Heart left ventricle (tissue), 13 donors: ENCODE results near the gene TIMM17A.

Experiments used
- POLR2A ChIP-seq, 2 donors: fragments of 450-650 bp; IDR thresholded peaks; one replicate each; pipeline ENCODE4 v1.6.1; 2017; ENCODE audit warnings: antibody characterized with exemption in 2 of 2, mild to moderate bottlenecking in 2 of 2, moderate library complexity in 2 of 2
- TF ChIP-seq, protein P1 (sequence below), 12 donors: fragments of 200-600 bp; sonication (generic) in 4 of 12; IDR thresholded peaks; one replicate each; pipeline versions ENCODE4 v1.5.0 to v1.8.0; 2018 to 2022; ENCODE audit warnings: antibody characterized with exemption in 12 of 12, mild to moderate bottlenecking in 5 of 12
- donor health status: ischemic (EF 13 %, LVEDD 7.1; RV severe dilation, severe dysfunction).
- donor health status: DM: no; HTN: yes; CAD: no.
- donor health status: DM: no; HTN: no; CAD: no.
- donor health status: ischemic (EF 25% LVEDD 6.9; RV normal size, moderate dysfunction).
- donor health status: ischemic (EF 25% LVEDD 5.7; RV mildly dilated, moderate dysfunction).
- donor health status: ischemic (EF 35%, LVEDD 5.7; RV mildly dilated, moderate dysfunction).
- donor health status: nonischemic (EF 11% LVEDD 7.7; RV severe dilation, severe dysfunction).
- donor health status: DM: yes; HTN: yes; CAD: no.
- donor health status: PGD.
- donor health status: ischemic (EF 29% LVEDD 5.4; RV normal size, mild dysfunction).
- donor health status: nonischemic (EF 23%, LVEDD 6.1; RV moderate dilation, normal function).

DNA sequence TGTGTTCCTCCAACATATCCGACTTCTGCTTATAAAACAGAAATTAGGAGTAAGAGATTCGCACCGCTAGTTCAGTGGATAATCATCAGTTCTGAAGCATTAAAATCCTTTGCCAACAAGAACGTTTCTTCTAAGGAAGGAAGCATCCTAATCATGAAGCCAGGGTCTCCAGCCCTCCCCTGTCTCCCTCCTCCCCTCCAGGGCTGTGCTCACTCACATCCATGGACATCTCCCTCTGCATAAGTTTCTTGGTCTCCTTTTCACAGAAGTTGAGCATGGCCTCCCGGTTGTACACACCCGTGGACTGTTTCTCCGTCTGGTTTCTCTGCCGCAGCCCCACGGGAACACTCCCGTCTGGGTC, 9.5 kb upstream of the TIMM17A start:
- TF ChIP-seq, protein P1, sequence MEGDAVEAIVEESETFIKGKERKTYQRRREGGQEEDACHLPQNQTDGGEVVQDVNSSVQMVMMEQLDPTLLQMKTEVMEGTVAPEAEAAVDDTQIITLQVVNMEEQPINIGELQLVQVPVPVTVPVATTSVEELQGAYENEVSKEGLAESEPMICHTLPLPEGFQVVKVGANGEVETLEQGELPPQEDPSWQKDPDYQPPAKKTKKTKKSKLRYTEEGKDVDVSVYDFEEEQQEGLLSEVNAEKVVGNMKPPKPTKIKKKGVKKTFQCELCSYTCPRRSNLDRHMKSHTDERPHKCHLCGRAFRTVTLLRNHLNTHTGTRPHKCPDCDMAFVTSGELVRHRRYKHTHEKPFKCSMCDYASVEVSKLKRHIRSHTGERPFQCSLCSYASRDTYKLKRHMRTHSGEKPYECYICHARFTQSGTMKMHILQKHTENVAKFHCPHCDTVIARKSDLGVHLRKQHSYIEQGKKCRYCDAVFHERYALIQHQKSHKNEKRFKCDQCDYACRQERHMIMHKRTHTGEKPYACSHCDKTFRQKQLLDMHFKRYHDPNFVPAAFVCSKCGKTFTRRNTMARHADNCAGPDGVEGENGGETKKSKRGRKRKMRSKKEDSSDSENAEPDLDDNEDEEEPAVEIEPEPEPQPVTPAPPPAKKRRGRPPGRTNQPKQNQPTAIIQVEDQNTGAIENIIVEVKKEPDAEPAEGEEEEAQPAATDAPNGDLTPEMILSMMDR (IDR thresholded peaks at IDR 0.05), result no peak
- no peak for TF ChIP-seq POLR2A (IDR thresholded peaks at IDR 0.05)
